ENCODE results near the gene FOXP1.

DNA sequence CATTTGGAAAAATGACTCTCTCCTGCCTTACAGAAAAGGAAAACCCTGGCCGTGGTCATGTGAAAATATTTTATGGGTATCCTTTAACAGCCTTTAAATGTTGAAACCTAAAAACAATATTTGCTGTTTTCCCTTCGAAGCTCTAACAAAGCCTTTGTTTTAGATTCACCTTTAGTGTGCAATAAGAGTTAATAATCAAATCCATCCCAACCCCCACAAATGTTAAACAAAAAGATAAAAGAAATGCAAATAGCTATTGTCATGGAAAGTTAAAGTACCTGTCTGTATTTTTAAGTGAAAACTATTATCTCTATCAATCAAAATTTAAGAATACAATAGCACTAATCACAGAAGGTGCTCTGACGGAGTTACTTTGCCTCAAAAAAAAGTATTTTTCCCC lies 279.3 kb downstream of the FOXP1 start:
- TF ChIP-seq CTCF (optimal IDR thresholded peaks at IDR 0.05 in 1 of 3, IDR thresholded peaks at IDR 0.05 in 1 of 3, conservative IDR thresholded peaks at IDR 0.05 in 1 of 3; ENCODE audit: extremely low read depth in 1 of 3, insufficient read depth in 2 of 3, low read length in 3 of 3) (no peak), EZH2 (IDR thresholded peaks at IDR 0.05; ENCODE audit: low read length) (no peak)

All from keratinocyte (primary cell).